Nephron progenitor cell (in vitro differentiated cells): Measurements from ENCODE around the gene KIAA1210.

Source experiments
- DNase-seq: peaks from one replicate; pipeline ENCODE4 v3.0.0; 2021
- H3K27ac Mint-ChIP-seq: 2 replicates; pipeline ENCODE4 v1.8.0; 2021; ENCODE audit warnings: mild to moderate bottlenecking, moderate library complexity, mixed read lengths
- H3K27me3 Mint-ChIP-seq: 2 replicates; pipeline ENCODE4 v1.8.0; 2021; ENCODE audit warnings: mild to moderate bottlenecking, low read depth, mixed read lengths; ENCODE audit not compliant: poor library complexity
- H3K36me3 Mint-ChIP-seq: 2 replicates; pipeline ENCODE4 v1.8.0; 2021; ENCODE audit warnings: low read depth, mixed read lengths
- H3K4me1 Mint-ChIP-seq: 2 replicates; pipeline ENCODE4 v1.8.0; 2021; ENCODE audit warnings: mixed read lengths
- H3K4me3 Mint-ChIP-seq: 2 replicates; pipeline ENCODE4 v1.8.0; 2021; ENCODE audit warnings: mild to moderate bottlenecking, moderate library complexity, mixed read lengths
- H3K9me3 Mint-ChIP-seq: 2 replicates; pipeline ENCODE4 v1.8.0; 2021; ENCODE audit warnings: mild to moderate bottlenecking, moderate library complexity, mixed read lengths
- CTCF ChIP-seq: fragments of 200-600 bp; sonication (generic); IDR thresholded peaks from 2 replicates; pipeline ENCODE4 v1.5.0; 2021; ENCODE audit warnings: antibody characterized with exemption

KIAA1210 gene

GRCh38 chrX:119090627-119091026 lies 37.0 kb downstream of the KIAA1210 start:
- Mint-ChIP-seq H3K9me3 (peaks cover 24% of the 10 kb centered on the region), H3K27me3 (peaks cover 3% of the 10 kb centered on the region), H3K4me1 (peaks cover 13% of the 10 kb centered on the region), H3K36me3 (no peaks in the 10 kb centered on the region), H3K27ac (no peak overlapping the region), H3K4me3 (no peak overlapping the region)
- no peak for DNase-seq
- TF ChIP-seq CTCF, result no peak

- peaks cover 3% of the 10 kb centered on the region for H3K27me3 Mint-ChIP-seq
- H3K4me1 Mint-ChIP-seq, result peaks cover 13% of the 10 kb centered on the region
- peaks cover 24% of the 10 kb centered on the region for H3K9me3 Mint-ChIP-seq
- no peaks in the 10 kb centered on the region for H3K36me3 Mint-ChIP-seq
- H3K4me3 Mint-ChIP-seq, result no peak overlapping the region
- no peak for DNase-seq
- H3K27ac Mint-ChIP-seq, result no peak overlapping the region
- TF ChIP-seq CTCF, result no peak
These were observed 38.0 kb downstream of the KIAA1210 start for GRCh38 chrX:119089619-119090018.

- Mint-ChIP-seq H3K27me3 (peaks cover 3% of the 10 kb centered on the region), H3K9me3 (peaks cover 21% of the 10 kb centered on the region), H3K27ac (peak overlapping the region; percentile 85)
These were observed 40.5 kb downstream of the KIAA1210 start for GRCh38 chrX:119087121-119087520.

GRCh38 chrX:119084766-119085165 lies 42.8 kb downstream of the KIAA1210 start:
- peaks cover 24% of the 10 kb centered on the region for H3K9me3 Mint-ChIP-seq
- H3K27me3 Mint-ChIP-seq, result peaks cover 3% of the 10 kb centered on the region
- H3K27ac Mint-ChIP-seq, result no peak overlapping the region
- no peak for TF ChIP-seq CTCF
- no peak for DNase-seq
- H3K36me3 Mint-ChIP-seq, result no peaks in the 10 kb centered on the region
- H3K4me3 Mint-ChIP-seq, result no peak overlapping the region
- H3K4me1 Mint-ChIP-seq, result peaks cover 13% of the 10 kb centered on the region

More at GRCh38 chrX:119087121-119087520, 40.5 kb downstream of the KIAA1210 start:
- no peak for DNase-seq
- no peaks in the 10 kb centered on the region for H3K36me3 Mint-ChIP-seq
- TF ChIP-seq CTCF, result no peak
- peaks cover 13% of the 10 kb centered on the region for H3K4me1 Mint-ChIP-seq
- H3K4me3 Mint-ChIP-seq, result no peak overlapping the region

GRCh38 chrX:119082278-119082677 lies 45.3 kb downstream of the KIAA1210 start:
- Mint-ChIP-seq H3K36me3 (no peaks in the 10 kb centered on the region), H3K9me3 (peaks cover 43% of the 10 kb centered on the region), H3K27me3 (peaks cover 3% of the 10 kb centered on the region), H3K4me1 (peaks cover 7% of the 10 kb centered on the region), H3K4me3 (no peak overlapping the region), H3K27ac (no peak overlapping the region)
- DNase-seq, result no peak
- no peak for TF ChIP-seq CTCF

- TF ChIP-seq CTCF, result no peak
- DNase-seq, result no peak
- Mint-ChIP-seq H3K27ac (no peak overlapping the region), H3K27me3 (peaks cover 7% of the 10 kb centered on the region), H3K9me3 (peaks cover 53% of the 10 kb centered on the region), H3K4me3 (no peak overlapping the region), H3K36me3 (no peaks in the 10 kb centered on the region), H3K4me1 (no peaks in the 10 kb centered on the region)
These were observed 52.2 kb downstream of the KIAA1210 start for GRCh38 chrX:119075270-119076025.
